ENCODE data around the gene MPC2.
A peak's percentile ranks its signal among the peaks of the same experiment; 100 is the strongest.

The MPC2 gene

DNA sequence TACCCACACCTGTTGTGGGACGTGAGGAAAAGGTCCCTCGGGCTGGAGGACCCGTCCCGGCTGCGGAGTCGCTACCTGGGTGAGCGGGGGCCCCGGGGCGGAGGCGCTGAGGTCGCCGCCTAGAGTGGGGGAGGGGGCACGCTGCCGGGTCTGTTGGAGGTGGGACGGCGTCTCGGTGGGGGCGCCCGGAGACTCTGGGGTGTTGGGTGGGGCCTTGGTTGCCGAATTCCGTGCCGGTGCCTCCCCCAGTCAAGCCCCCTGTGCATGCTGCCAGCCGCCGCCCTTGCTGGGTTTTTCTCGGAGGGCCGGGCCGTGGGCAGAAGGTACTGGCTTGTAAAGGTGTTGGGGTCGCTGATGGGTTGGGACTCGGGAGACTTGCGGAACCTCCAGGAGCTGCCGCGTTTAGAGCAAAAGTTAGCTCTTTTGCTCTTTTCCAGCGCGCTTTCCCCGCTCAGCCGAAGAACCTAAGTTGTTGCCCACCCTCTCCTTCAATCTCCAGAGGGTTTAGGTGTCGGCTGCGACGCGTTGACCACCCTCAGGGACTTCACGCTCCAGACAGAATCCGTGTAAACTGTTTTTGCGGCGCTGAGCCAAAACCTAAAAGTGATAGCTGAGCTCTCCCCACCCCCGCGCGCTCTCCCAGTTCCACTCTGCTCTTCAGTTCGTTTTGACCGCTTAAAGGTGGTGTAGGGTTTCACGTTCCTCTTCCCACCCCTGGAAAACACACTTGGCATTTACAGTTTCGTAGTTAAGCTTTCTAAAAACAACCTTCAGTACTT is at the start of gene MPC2:
Gene MPC2, minus strand, starts transcription at position 143 of the 779 bp plus-strand sequence. CDS start 1,231 bp downstream, outside the sequence.
- peak; percentile 65 for DNase-seq (ENCODE audit: extremely low spot score)
- CTCF ChIA-PET = interaction anchor here (2.1 to 2.2 kb wide), 3 partner anchors 10 to 145 kb away, joined by 5 to 15 read pairs (median 8); no protein-coding TSS in a partner anchor
- TF ChIP-seq LEF1 (IDR thresholded peaks at IDR 0.05; ENCODE audit: borderline replicate concordance) (no peak), ZNF384 (IDR thresholded peaks at IDR 0.05) (no peak), NFRKB (IDR thresholded peaks at IDR 0.05) (no peak), FOXK2 (IDR thresholded peaks at IDR 0.05) (no peak), L3MBTL2 (conservative IDR thresholded peaks at IDR 0.05) (no peak), BHLHE40 (IDR thresholded peaks at IDR 0.05; ENCODE audit: borderline replicate concordance) (no peak), SP1 (IDR thresholded peaks at IDR 0.05) (no peak), HDGF (IDR thresholded peaks at IDR 0.05; ENCODE audit: borderline replicate concordance) (no peak), TARDBP (IDR thresholded peaks at IDR 0.05) (no peak), SUZ12 (IDR thresholded peaks at IDR 0.05) (no peak), CTBP1 (IDR thresholded peaks at IDR 0.05; ENCODE audit: borderline replicate concordance) (no peak), FOXM1 (IDR thresholded peaks at IDR 0.05; ENCODE audit: borderline replicate concordance) (no peak), ELF4 (IDR thresholded peaks at IDR 0.05) (no peak), ARNT (IDR thresholded peaks at IDR 0.05) (no peak), FOXA1 (IDR thresholded peaks at IDR 0.05) (no peak)
- TF ChIP-seq, protein P1, sequence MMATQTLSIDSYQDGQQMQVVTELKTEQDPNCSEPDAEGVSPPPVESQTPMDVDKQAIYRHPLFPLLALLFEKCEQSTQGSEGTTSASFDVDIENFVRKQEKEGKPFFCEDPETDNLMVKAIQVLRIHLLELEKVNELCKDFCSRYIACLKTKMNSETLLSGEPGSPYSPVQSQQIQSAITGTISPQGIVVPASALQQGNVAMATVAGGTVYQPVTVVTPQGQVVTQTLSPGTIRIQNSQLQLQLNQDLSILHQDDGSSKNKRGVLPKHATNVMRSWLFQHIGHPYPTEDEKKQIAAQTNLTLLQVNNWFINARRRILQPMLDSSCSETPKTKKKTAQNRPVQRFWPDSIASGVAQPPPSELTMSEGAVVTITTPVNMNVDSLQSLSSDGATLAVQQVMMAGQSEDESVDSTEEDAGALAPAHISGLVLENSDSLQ (IDR thresholded peaks at IDR 0.05) = no peak
- POLR2A ChIA-PET = interaction anchor here (0.8 to 3.2 kb wide), 13 partner anchors 11 to 717 kb away, joined by 3 to 39 read pairs (median 6); partner anchors contain the start of genes ADCY10 and POU2F1

DNA sequence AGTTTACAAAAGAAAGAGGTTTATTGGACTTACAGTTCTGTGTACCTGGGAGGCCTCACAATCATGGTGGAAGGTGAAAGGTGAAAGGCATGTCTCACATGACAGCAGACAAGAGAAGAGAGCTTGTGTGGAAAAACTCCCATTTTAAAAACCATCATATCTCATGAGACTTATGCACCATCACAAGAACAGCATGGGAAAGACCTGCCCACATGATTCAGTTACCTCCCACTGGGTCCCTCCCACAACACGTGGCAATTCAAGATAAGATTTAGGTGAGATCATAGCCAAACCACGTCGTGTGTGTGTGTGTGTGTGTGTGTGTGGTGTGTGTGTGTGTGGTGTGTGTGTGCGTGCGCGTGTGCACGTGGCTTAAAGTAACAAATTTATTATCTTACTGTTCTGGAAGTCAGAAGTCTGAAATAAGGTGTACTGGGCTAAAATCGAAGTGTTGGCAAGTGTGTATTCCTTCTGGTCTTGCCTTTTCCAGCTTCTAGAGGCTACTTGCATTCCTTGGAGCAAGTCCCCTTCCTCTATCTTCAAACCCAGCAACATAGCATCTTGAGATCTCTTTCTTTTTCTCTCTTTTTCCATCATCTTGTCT is 48.1 kb upstream of the MPC2 start:
- ChIA-PET POLR2A (no interaction called here), CTCF (no interaction called here)
- TF ChIP-seq NFRKB (IDR thresholded peaks at IDR 0.05) = no peak
- peak; percentile 67 for TF ChIP-seq L3MBTL2 (conservative IDR thresholded peaks at IDR 0.05)
- TF ChIP-seq FOXA1 (IDR thresholded peaks at IDR 0.05) = no peak
- DNase-seq (ENCODE audit: extremely low spot score) = no peak

DNA sequence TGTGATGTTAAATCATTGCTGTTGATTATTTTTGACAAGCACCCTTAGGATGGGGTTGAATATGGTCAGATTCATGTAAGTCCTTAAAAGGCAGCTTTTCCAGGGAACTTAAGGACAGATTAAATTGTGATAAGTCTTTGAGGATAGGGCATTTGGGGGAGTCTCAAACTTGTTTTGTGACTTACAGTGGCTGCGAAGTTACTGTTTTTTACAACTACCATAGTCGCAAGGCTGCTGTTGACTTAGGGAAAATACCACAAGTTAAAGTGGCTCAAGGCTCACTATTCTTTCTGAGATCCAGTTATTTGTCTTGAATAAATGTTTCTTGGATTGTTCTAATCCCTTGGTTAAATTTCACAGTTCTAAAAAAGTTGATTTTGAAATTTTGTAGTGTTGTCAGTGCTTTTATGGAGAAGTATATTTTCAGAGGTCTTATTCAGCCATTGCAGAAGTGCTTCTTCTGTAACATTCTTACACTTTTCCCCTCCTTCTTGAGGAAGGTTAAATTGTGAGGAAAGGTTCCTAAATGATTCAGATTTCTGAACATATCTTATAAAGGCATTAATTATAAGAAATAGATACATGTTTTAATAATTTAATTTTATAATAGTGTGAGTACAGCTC is 47.0 kb upstream of the MPC2 start:
- ChIA-PET CTCF (no interaction called here), POLR2A (interaction anchor here (1.2 kb wide), 1 partner anchor 48 kb away, joined by 3 read pairs; the partner anchor contains the start of genes DCAF6 and MPC2)
- no peak for DNase-seq (ENCODE audit: extremely low spot score)
- TF ChIP-seq FOXK2 (IDR thresholded peaks at IDR 0.05) = no peak
- TF ChIP-seq, protein P1 (IDR thresholded peaks at IDR 0.05) = no peak
- no peak for TF ChIP-seq HDGF (IDR thresholded peaks at IDR 0.05; ENCODE audit: borderline replicate concordance)

DNA sequence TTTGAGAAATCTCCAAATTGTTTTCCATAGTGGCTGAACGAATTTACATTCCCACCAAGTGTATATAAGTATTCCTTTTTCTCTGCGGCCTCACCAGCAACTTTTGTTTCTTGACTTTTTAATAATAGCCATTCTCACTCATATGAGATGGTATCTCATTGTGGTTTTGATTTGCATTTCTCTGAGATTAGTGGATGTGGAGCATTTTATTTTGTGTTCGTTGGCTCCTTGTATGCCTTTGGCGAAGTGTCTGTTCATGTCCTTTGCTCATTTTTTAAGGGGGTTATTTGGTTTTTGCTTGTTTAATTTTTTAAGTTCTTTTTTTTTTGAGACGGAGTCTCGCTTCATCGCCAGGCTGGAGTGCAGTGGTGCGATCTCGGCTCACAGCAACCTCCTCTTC is 45.1 kb upstream of the MPC2 start:
- ChIA-PET POLR2A (no interaction called here), CTCF (no interaction called here)
- TF ChIP-seq FOXA1 (IDR thresholded peaks at IDR 0.05) = no peak
- no peak for TF ChIP-seq SUZ12 (IDR thresholded peaks at IDR 0.05)
- DNase-seq (ENCODE audit: extremely low spot score) = no peak

DNA sequence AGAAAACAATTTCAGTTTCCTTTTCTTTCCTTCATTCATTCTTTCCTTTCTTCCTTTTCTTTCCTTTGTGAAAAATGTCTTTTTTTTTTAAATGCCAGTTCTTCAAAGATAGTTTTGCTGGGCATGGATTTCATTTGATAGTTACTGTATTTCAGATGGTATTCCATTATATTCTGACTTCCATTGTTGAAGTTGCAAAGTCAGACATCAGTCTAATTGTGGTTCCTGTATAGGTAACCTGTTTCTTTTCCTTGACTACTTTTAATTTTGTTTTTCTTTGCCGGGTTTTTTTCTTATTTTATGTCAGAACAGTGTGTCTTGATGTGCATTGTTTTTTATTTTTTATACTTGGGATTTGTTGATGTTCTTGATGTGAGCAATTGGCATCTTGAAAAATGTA is 40.4 kb upstream of the MPC2 start:
- ChIA-PET POLR2A (no interaction called here), CTCF (no interaction called here)
- no peak for DNase-seq (ENCODE audit: extremely low spot score)
- TF ChIP-seq HDGF (IDR thresholded peaks at IDR 0.05; ENCODE audit: borderline replicate concordance) = no peak
- no peak for TF ChIP-seq SUZ12 (IDR thresholded peaks at IDR 0.05)
- TF ChIP-seq, protein P1 (IDR thresholded peaks at IDR 0.05) = no peak
- no peak for TF ChIP-seq FOXA1 (IDR thresholded peaks at IDR 0.05)
- TF ChIP-seq CTBP1 (IDR thresholded peaks at IDR 0.05; ENCODE audit: borderline replicate concordance) = no peak
- no peak for TF ChIP-seq FOXK2 (IDR thresholded peaks at IDR 0.05)
- TF ChIP-seq LEF1 (IDR thresholded peaks at IDR 0.05; ENCODE audit: borderline replicate concordance) = no peak
- TF ChIP-seq ELF4 (IDR thresholded peaks at IDR 0.05) = no peak
- no peak for TF ChIP-seq BHLHE40 (IDR thresholded peaks at IDR 0.05; ENCODE audit: borderline replicate concordance)
- no peak for TF ChIP-seq ZNF384 (IDR thresholded peaks at IDR 0.05)
- no peak for TF ChIP-seq ARNT (IDR thresholded peaks at IDR 0.05)

DNA sequence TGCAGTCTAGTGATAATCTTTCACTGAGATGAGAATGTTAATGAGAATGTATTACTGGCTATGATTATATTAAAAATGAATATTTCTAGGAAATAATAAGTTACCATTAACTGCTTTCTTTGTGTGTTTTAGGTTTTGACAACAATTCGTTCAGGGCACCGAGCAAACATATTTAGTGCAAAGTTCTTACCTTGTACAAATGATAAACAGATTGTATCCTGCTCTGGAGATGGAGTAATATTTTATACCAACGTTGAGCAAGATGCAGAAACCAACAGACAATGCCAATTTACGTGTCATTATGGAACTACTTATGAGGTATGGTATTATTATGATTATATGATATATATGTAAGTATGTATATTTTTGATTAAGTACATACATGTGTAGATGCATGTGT is 37.8 kb upstream of the MPC2 start:
- ChIA-PET POLR2A (no interaction called here), CTCF (no interaction called here)
- no peak for TF ChIP-seq TARDBP (IDR thresholded peaks at IDR 0.05)
- no peak for DNase-seq (ENCODE audit: extremely low spot score)

DNA sequence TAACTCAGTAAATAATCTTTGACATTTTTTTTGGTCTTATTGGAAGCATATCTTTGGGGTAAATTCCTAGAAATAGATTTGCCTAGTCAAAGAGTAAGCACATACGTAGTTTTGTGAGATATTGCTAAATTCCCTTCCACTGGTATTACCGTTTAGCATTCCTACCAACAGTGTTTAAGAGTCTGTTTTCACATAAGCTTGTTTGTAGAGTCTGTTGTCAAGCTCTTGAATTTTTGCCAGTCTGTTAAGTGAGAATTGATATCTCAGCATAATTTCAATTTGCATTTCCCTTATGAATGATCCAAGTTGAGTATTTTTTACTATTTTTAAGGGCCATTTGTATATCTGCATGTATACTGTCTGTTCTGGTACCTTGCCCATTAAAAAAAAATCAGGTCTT is 37.0 kb upstream of the MPC2 start:
- POLR2A ChIA-PET = no interaction called here
- DNase-seq (ENCODE audit: extremely low spot score) = no peak
- no peak for TF ChIP-seq ARNT (IDR thresholded peaks at IDR 0.05)
- no peak for TF ChIP-seq ZNF384 (IDR thresholded peaks at IDR 0.05)
- no peak for TF ChIP-seq TARDBP (IDR thresholded peaks at IDR 0.05)
- TF ChIP-seq HDGF (IDR thresholded peaks at IDR 0.05; ENCODE audit: borderline replicate concordance) = no peak
- TF ChIP-seq FOXA1 (IDR thresholded peaks at IDR 0.05) = no peak
- no peak for TF ChIP-seq NFRKB (IDR thresholded peaks at IDR 0.05)
- TF ChIP-seq FOXK2 (IDR thresholded peaks at IDR 0.05) = no peak
- TF ChIP-seq SP1 (IDR thresholded peaks at IDR 0.05) = no peak
- no peak for TF ChIP-seq CTBP1 (IDR thresholded peaks at IDR 0.05; ENCODE audit: borderline replicate concordance)
- no peak for TF ChIP-seq SUZ12 (IDR thresholded peaks at IDR 0.05)
- no peak for TF ChIP-seq FOXM1 (IDR thresholded peaks at IDR 0.05; ENCODE audit: borderline replicate concordance)
- TF ChIP-seq LEF1 (IDR thresholded peaks at IDR 0.05; ENCODE audit: borderline replicate concordance) = no peak
- no peak for TF ChIP-seq ELF4 (IDR thresholded peaks at IDR 0.05)
- CTCF ChIA-PET = no interaction called here
